Pancreas (tissue), 10 donors: Measurements from ENCODE around the gene SLC44A1. TPM values are rescaled to one million over a fixed set of nuclear protein-coding genes. Genes with fewer than 3 reads are reported as not detected.

Experiments used
- ATAC-seq, 4 donors: fragments of 200-7000 bp; cut with Tn5 transposase; one replicate each; pipeline versions ENCODE4 v1.8.0 to v1.9.1; 2020; ENCODE audit warnings: mild to moderate bottlenecking in 4 of 4, moderate library complexity in 4 of 4
- DNase-seq, 6 donors: peaks; one replicate each; pipeline ENCODE4 v3.0.0-alpha.2; 2020
- FAIRE-seq: peaks from 2 replicates; lab custom pipeline; 2012; peaks lifted over from hg19 to GRCh38; lab: Jason Lieb, UNC
- H3K27ac ChIP-seq, 4 donors: fragments of 200-600 bp; sonication (generic); 1 replicate in 3 of 4; 2 replicates in 1 of 4; pipeline versions ENCODE4 v1.5.0 to v1.8.0; 2020
- H3K27me3 ChIP-seq, 4 donors: fragments of 200-600 bp; one replicate each; pipeline ENCODE4 v1.8.0; 2021
- H3K36me3 ChIP-seq, 3 donors: fragments of 200-600 bp; sonication (generic) in 1 of 3; one replicate each; pipeline versions ENCODE4 v1.5.0 to v1.8.0; 2020 to 2021
- H3K4me1 ChIP-seq, 3 donors: fragments of 200-600 bp; one replicate each; pipeline ENCODE4 v1.8.0; 2021
- H3K4me3 ChIP-seq, 4 donors: fragments of 200-600 bp; sonication (generic) in 2 of 4; one replicate each; pipeline versions ENCODE4 v1.5.0 to v1.8.0; 2020 to 2021
- H3K9me3 ChIP-seq, 4 donors: fragments of 200-600 bp; one replicate each; pipeline ENCODE4 v1.8.0; 2021
- WGBS, 2 donors: extraction: QIAGEN DNeasy Blood & Tissue Kit; methylation state at CpG; one replicate each; pipeline ENCODE4 v1.1.7; 2013; 5-methylcytosine and 5-hydroxymethylcytosine counted together
- intact Hi-C, 3 donors: fragments of 100-400 bp; cut with DNase I; formaldehyde crosslinking; loops; one replicate each; pipeline versions ENCODE4 v1.11.1 to v1.14.2; 2022
- polyA plus RNA-seq, 2 donors: library from polyadenylated mRNA; stranded (reverse); fragments of 200-250 nt; gene quantifications; one replicate each; pipeline ENCODE4 v1.2.3, GENCODE V29; 2013
- total RNA-seq, 6 donors: library from RNA; stranded (reverse); fragmentation: NEBNext Ultra II Directional in 4 of 6; extraction: Animal tissue kit (Norgen Biotek cat#: 25700) in 4 of 6; gene quantifications; one replicate each; pipeline versions ENCODE4 v1.2.1 to v1.2.4, GENCODE V29; 2021 to 2023
- TF ChIP-seq, protein P1 (sequence below), 4 donors: fragments of 200-600 bp; sonication (generic) in 3 of 4; IDR thresholded peaks; one replicate each; pipeline versions ENCODE4 v1.5.0 to v1.8.0; 2021; ENCODE audit warnings: antibody characterized with exemption in 4 of 4
- donor health status: healthy with polysubstance abuse.
- donor health status: DM: no; HTN: no; CAD: no; lungs with moderate emphysema.
- donor health status: DM: no; HTN: no; CAD: no.
- donor health status: control.
- donor health status: control.
- donor health status: Bipolar disorder and iron deficiency.
- donor health status: DM: yes; HTN: yes; CAD: no.
- donor health status: DM: no; HTN: no; CAD: no.
- donor health status: DM: no; HTN: no; CAD: no.
- donor health status: DM: yes; HTN: yes; CAD: no.

The SLC44A1 gene
- total and polyA plus RNA-seq, 8 donors = 4.6 to 32.3 (median 19.3) TPM

DNA sequence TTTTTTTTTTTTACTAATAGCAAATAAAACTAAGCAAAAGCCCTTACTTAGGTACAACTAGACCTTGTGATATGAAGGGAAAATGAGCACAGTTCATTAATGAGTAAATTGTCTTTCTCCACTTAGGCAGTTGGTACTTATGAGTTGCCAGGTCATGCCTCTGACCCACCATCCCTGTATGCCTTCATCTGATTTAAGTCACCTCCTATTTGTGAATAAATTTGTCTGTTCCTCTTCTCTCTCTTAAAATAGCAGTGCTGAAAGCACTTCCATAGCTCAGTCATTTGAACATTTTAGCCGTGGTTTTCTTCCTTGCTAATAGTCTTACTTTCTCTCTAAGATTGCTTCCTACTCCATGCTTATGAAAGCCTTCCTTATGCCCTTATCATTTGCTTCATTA lies 61.4 kb downstream of the SLC44A1 start:
- TF ChIP-seq, protein P1, sequence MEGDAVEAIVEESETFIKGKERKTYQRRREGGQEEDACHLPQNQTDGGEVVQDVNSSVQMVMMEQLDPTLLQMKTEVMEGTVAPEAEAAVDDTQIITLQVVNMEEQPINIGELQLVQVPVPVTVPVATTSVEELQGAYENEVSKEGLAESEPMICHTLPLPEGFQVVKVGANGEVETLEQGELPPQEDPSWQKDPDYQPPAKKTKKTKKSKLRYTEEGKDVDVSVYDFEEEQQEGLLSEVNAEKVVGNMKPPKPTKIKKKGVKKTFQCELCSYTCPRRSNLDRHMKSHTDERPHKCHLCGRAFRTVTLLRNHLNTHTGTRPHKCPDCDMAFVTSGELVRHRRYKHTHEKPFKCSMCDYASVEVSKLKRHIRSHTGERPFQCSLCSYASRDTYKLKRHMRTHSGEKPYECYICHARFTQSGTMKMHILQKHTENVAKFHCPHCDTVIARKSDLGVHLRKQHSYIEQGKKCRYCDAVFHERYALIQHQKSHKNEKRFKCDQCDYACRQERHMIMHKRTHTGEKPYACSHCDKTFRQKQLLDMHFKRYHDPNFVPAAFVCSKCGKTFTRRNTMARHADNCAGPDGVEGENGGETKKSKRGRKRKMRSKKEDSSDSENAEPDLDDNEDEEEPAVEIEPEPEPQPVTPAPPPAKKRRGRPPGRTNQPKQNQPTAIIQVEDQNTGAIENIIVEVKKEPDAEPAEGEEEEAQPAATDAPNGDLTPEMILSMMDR (IDR thresholded peaks at IDR 0.05) = no peak
- Histone ChIP-seq H3K36me3 (no peaks in the 10 kb centered on the region), H3K27ac (no peak overlapping the region), H3K4me3 (no peak overlapping the region), H3K4me1 (peaks cover 0 to 32% (median 16%) of the 10 kb centered on the region in 3 donors), H3K9me3 (no peaks in the 10 kb centered on the region), H3K27me3 (no peaks in the 10 kb centered on the region)
- 66 to 74% methylated on average over 1 of the region's 1 CpG for WGBS, 2 donors
- DNase-seq (no peak), ATAC-seq (peak in 2 of 4 donors; percentile 46 to 53), FAIRE-seq (no peak)
- intact Hi-C loops = no loop called here

DNA sequence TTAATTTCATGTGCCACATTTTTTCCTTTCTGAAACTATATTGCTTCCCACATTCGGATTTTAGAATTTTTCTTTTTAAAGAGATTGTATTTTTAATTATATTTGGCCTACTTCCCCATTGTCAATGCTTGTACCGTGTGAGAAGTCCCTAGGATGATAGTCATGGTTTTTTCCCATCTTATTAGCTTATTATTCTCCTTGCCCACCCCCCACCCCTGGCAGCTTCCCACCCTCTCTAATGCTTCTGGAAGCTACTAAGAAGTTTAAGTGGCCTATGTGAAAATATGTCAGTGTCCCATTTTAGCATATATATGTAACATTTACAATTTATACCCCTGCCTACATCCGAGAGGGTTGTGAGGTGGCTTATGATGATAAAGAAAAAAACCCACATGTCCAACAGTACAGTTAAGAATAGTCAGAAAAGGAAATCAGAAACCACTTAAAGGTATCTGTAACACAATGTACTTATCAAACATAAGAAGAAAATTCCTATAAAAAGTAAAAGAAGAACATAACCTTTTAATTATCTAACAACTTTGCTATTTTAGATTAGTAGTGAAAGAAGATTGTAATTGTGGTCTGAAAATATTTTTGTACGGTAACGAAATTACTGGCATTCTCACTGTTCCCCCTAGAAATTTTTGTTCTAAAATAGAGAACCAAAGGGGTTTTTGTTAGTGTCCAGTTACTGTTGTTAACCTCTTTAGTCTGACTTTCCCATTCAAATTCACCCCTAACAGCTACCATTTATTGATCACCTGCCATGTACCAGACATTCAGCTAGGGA lies 62.1 kb downstream of the SLC44A1 start:
- intact Hi-C loops = no loop called here
- WGBS, 2 donors = 86 to 93% methylated on average over 5 of the region's 5 CpGs
- Histone ChIP-seq H3K27me3 (no peaks in the 10 kb centered on the region), H3K4me3 (no peak overlapping the region), H3K36me3 (no peaks in the 10 kb centered on the region), H3K4me1 (peaks cover 0 to 27% (median 16%) of the 10 kb centered on the region in 3 donors), H3K27ac (no peak overlapping the region), H3K9me3 (no peaks in the 10 kb centered on the region)
- ATAC-seq = no peak
- TF ChIP-seq, protein P1 (IDR thresholded peaks at IDR 0.05) = no peak
- DNase-seq = no peak
- FAIRE-seq = no peak

DNA sequence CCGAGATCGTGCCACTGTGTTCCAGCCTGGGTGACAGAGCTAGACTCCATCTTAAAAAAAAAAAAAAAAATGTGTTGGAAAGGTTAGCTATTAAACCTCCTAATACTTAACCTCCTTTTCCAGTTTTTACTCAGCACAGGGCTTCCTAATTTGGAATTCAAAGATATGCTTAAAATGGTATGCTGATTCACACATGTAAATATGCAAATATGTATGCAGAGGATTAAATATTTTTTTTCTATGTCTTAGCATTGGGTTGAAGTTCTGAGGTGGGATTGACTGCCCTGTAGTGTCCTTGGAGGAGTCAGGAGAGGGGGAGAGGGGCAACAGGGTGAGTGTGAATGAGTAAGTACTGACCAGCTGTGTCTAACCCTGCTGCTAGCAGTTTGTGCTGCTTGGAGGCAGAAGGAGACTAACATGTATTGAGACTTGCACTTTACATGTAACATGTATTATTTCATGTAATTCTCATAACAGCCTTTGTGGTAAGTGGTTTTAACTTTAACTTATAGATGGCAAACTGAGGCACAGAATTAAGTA lies 63.2 kb downstream of the SLC44A1 start:
- WGBS, 2 donors = 92 to 99% methylated on average over 2 of the region's 2 CpGs
- no peak for DNase-seq
- H3K4me3 ChIP-seq = no peak overlapping the region
- TF ChIP-seq, protein P1 (IDR thresholded peaks at IDR 0.05) = no peak
- peaks cover 0 to 23% (median 16%) of the 10 kb centered on the region in 3 donors for H3K4me1 ChIP-seq
- intact Hi-C loops = no loop called here
- H3K9me3 ChIP-seq = no peaks in the 10 kb centered on the region
- peak; percentile 25 to 57 (median 46) for ATAC-seq
- no peak for FAIRE-seq
- H3K27ac ChIP-seq = peak overlapping the region in 1 of 4 donors; percentile 53
- no peaks in the 10 kb centered on the region for H3K36me3 ChIP-seq
- H3K27me3 ChIP-seq = no peaks in the 10 kb centered on the region

DNA sequence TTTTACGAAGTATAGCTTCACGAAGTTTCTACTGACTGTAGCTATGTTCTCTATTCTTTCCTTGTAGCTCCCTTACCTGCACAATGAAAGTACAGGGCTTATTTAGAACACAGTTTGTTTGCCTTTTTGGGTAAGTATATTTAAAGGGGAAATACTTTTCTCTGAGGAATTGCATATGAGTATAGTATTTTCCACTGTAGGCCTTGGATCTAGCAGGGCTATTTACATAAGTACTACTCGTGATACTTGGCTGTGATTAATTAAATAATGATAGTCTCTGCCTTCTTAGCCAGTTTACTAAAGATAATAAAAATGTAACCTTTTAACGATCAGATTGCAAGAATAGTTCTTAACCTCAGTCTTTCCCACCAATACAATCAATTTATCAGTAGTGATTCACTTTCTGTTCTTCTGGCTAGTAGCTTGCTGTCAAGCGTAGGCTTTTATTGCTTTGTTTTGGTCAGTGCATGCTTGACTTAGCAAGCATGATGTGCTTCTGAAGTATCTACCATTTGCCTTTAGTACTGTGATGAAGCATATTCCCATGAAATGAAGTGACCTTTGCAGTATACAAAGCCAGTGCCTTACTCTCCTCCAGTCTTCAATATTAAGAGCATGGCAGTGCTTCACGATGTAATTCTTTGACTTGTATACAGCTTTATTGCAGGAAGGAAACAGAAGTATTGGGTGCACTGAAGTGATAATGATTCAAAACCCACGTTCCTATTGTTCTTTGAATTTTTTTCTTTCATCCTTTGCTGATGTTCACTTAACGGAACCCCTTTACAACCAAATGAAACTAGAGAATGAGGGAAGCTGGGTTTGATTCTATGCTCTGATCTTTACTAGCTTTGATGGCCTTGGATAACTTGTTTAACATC lies 64.2 kb downstream of the SLC44A1 start:
- DNase-seq (no peak), ATAC-seq (peak; percentile 69 to 90 (median 76)), FAIRE-seq (no peak)
- Histone ChIP-seq H3K9me3 (no peaks in the 10 kb centered on the region), H3K4me3 (no peak overlapping the region), H3K4me1 (peaks cover 0 to 23% (median 16%) of the 10 kb centered on the region in 3 donors), H3K36me3 (no peaks in the 10 kb centered on the region), H3K27ac (peak overlapping the region in 2 of 4 donors; percentile 53 to 55), H3K27me3 (no peaks in the 10 kb centered on the region)
- intact Hi-C loops = no loop called here
- 46 to 49% methylated on average over 8 of the region's 8 CpGs for WGBS, 2 donors
- TF ChIP-seq, protein P1 (IDR thresholded peaks at IDR 0.05) = no peak
